A172 (cell line): ENCODE measurements around the gene KIFC3. TPM values are rescaled to one million over a fixed set of nuclear protein-coding genes. Genes with fewer than 3 reads are reported as not detected.
A peak's percentile ranks its signal among the peaks of the same experiment; 100 is the strongest.
"Not testable (repeated sequence)": the region's sequence is repeated elsewhere in the genome, so short reads cannot be mapped to it uniquely, and the experiment has no call there.

ENCODE experiments used
- DNase-seq: peaks from one replicate; pipeline ENCODE4 v3.0.0-alpha.2; 2015; ENCODE audit warnings: low spot score
- total RNA-seq: library from RNA; depleted of rRNA; stranded (reverse); fragments of >200 nt; shearing (Covaris generic); gene quantifications from 2 replicates; pipeline ENCODE4 v1.2.3, GENCODE V29; 2014

The KIFC3 gene
- total RNA-seq, 1 experiment from 2014 or later: 90.4 TPM

- no peak for DNase-seq
Measured at GRCh38 chr16:57739756-57740422, 62.4 kb downstream of the KIFC3 start.

- DNase-seq: no peak
Measured at GRCh38 chr16:57738844-57739243, 63.4 kb downstream of the KIFC3 start.

DNA sequence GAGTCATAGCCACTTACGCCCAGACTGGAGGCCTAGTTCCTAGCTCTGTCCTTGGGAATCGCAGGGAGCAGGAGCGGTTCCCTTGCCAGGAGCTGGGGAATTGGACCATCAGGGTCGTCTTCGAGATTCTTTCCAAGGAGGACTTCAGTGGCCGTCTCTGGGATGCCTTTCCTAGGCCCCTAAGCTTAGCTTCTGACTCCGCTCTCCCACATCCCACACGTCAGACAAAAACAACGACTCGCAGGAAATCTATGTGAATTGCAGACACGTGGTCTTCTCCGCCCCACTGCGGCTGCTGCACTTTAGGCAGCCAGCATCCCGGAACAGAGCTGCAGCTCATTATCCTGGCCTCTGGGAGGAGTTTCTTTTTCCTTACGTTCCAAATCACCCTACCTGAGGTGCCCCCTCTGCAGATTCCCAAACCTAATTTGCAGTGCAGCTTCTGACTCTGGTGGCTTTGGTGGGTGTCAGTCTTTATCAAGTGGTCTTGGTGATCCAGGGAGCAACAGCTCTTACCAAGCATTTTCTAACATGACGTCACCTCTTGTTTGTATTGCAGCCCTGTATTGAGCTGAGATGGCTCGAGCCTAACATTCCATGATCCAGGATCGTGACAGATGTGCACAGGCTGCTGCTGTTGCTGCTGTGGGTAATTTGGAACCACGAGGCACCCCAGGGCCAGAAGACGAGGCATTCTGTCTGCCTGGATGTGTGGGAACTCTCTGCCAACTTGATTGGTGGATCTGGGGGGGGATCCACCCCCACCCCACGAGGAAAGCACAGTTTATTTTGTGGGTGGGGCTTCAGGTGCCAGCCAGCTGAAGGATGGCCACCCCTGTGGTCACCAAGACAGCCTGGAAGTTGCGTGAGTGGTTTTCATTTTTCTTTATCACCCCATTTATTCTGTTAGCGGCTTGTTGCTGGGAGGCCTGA lies 65.6 kb downstream of the KIFC3 start:
- DNase-seq: peak; percentile 37

GRCh38 chr16:57735755-57736418 lies 66.4 kb downstream of the KIFC3 start, which contains the start of gene KATNB1:
Gene KATNB1 (plus strand): TSS chr16:57735770. CDS start chr16:57737244, 1,474 bp downstream.
- peak; percentile 2 for DNase-seq

- DNase-seq: peak; percentile 99
Measured at GRCh38 chr16:57734925-57735754, 67.2 kb downstream of the KIFC3 start.

- DNase-seq: no peak
Measured at GRCh38 chr16:57734308-57734924, 67.9 kb downstream of the KIFC3 start.

DNA sequence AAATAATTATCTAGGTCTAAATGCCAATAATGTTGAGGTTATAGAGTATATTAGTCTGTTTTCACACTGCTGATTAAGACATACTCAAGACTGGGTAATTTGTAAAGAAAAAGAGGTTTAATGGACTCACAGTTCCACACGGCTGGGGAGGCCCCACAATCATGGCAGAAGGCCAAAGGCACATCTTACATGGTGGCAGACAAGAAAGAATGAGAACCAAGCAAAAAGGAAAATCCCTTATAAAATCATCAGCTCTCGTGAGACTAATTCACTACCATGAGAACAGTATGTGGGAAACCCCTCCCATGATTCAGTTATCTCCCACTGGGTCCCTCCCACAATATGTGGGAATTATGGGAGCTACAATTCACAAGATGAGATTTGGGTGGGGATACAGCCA lies 69.6 kb downstream of the KIFC3 start:
- DNase-seq: no peak

DNA sequence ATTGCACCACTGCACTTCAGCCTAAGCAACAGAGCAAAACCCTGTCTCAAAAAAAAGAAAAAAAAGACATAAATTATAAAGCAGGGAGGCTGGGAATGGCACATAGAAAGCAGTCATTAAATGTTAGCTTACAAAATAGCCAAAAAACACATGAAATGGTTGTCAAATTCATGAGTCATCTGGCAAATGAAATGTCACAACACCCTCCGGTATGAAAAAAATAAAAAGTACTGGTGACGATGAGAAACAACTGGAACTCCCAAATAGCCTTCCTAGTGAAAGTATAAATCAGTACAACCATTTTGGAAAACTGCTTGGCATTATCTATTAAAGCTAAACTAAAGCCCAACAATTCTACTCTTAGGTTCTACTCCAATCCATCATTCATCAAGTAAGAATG lies 70.3 kb downstream of the KIFC3 start:
- DNase-seq: no peak

GRCh38 chr16:57730771-57731730 lies 71.2 kb downstream of the KIFC3 start:
- no peak for DNase-seq

GRCh38 chr16:57729852-57730251 lies 72.4 kb downstream of the KIFC3 start:
- not testable (repeated sequence) for DNase-seq

DNA sequence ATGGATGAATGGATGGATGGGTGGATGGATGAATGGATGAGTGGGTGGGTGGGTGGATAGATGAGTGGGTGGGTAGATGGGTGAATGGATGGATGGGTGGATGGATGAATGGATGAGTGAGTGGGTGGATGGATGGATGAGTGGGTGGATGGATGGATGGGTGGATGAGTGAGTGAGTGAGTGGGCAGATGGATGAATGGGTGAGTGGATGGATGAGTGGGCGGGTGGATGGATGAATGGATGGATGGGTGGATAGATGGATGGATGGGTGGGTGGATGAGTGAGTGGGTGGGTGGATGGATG lies 73.2 kb downstream of the KIFC3 start:
- no peak for DNase-seq

DNA sequence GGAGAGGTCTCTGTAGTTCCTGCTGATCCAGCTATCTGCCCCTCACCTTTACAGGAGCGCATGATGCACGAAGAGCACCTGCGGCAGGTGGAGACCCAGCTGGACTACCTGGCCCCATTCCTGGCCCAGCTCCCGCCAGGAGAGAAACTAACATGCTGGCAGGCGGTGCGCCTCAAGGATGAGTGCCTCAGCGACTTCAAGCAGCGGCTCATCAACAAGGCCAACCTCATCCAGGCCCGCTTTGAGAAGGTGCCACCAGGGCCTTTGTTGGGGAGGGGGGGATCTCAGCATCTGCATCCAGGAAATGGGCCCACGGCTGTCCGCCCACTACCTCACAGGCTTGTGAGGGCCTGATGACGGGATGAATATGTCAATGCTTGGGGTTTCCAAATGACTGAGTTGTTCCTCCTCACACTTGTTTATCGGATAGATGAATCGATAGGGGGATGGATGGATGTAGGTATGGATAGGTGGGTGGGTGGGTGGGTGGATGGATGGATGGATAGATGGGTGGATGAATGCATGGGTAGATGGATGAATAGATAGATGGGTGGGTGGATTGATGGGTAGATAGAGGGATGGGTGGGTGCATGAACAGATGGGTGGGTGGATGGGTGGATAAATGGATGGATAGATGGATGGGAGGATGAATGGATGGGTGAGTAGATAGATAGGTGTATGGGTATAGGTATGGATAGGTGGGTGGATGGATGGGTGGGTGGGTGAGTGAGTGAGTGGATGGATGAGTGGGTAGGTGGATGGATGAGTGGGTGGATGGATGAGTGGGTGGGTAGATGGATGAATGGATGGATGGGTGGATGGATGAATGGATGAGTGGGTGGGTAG lies 73.7 kb downstream of the KIFC3 start:
- no peak for DNase-seq

DNA sequence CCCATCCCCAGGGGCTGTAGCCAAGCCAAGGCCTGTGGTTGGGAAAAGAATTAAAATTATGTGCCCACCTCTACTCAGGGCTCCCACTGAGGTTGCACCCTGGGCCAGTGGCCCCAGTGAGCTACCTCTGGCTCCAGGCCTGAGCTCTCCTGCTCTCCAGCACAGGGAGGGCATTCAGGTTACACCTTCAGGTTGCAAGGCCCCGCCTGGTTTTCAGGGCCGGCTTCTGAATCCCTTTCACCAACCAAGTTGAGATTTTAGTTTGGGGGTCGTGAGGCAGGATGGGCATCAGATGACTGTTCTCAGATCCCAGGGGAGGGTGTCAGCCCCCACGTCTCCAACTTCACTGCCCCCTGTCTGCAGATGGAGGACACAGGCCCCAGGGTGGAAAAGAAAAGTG lies 74.7 kb downstream of the KIFC3 start:
- DNase-seq: no peak

GRCh38 chr16:57726433-57726947 lies 75.8 kb downstream of the KIFC3 start:
- DNase-seq: no peak

DNA sequence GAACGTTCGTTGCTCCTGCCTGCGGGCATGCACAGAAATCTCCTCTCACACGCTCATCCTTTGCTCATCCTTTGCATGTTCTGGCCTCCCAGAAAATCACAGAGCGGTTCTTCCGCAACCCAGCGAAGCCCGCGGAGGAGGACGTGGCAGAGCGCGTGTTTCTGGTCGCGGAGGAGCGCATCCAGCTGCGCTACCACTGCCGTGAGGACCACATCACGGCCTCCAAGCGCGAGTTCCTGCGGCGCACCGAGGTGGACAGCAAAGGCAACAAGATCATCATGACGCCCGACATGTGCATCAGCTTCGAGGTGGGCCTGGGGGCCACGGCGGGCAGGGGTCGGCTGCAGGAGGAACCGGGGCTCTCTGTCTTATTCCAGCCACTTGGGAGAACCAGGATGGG lies 76.3 kb downstream of the KIFC3 start:
- no peak for DNase-seq

- DNase-seq: no peak
Measured at GRCh38 chr16:57725554-57725953, 76.7 kb downstream of the KIFC3 start.

DNA sequence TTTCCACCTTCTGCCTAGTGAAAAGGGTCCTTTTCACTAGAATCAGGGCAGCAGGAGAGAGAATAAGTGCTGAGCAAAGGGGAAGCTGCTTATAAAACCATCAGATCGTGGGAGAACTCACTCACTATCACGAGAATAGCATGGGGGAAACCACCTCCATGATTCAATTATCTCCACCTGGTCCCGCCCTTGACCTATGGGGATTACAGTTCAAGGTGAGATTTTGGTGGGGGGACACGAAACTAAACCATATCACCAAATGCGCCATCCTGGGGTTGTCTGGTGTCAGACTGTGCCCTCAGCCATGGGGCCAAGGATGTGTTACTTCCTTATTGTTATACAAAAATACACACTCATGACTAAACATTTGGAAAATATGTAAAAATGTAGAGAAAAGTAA lies 77.1 kb downstream of the KIFC3 start:
- no peak for DNase-seq

DNA sequence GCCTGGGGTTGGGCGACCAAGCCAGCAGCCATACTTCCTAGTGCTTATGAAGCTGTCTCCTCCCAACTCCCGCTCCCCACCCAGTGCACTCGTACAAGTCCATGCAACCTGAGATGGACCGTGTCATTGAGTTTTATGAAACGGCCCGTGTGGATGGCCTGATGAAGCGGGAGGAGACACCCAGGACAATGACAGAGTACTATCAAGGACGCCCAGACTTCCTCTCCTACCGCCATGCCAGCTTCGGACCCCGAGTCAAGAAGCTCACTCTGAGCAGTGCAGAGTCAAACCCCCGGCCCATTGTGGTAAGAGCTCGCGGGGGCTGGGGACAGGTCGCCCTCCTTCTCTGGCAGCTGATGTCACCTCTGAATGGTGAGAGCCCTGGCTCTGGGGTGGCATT lies 77.8 kb downstream of the KIFC3 start:
- no peak for DNase-seq

DNA sequence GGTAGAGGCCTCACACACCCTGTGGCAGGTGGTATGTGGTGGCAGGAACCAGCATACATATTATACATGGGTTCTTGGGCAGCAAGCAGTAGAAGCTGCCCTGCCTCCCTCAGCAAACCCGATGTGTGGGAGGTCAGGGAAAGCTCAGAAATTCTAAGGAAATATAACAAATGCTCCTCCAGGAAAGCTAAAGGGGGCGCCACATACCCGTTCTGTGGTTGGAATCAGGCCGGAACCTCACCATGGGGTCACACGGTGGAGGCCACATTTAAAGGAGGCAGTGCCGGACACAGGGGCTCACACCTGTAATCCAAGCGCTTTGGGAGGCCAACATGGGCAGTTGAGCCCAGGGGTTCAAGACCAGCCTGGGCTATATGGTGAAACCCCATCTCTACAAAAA lies 79.1 kb downstream of the KIFC3 start:
- DNase-seq: peak; percentile 13
